CD4-positive, alpha-beta T cell treated with Interleukin-6 for 4 hours (primary cell): ENCODE results near the gene RNF183.
"Not testable (repeated sequence)": the region's sequence is repeated elsewhere in the genome, so short reads cannot be mapped to it uniquely, and the experiment has no call there.

Experiments used
- DNase-seq: peaks from one replicate; pipeline ENCODE4 v3.0.0-alpha.2; 2020; ENCODE audit warnings: mixed read lengths

Gene RNF183

GRCh38 chr9:113315231-113315630 is 12.1 kb upstream of the RNF183 start:
- no peak for DNase-seq

DNA sequence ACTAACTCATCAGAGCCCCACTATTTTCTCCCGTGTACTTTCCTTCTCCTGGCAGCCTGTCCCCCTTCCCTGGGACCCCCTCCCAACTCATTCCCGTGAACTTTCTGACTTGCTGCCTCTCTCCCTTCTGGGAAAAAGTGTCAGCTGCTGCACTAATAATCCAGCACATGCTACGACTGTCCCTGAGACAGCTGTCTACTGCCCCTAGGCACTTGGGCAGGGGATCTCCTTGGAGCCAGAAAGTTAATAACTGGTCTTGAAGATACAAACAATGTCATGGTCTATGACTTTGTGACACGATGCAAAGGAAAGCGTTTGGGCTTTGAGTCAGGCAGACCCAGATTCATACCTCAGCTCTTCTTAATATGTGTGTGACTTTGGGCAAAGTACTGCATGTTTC is 10.1 kb upstream of the RNF183 start:
- DNase-seq, result no peak

DNA sequence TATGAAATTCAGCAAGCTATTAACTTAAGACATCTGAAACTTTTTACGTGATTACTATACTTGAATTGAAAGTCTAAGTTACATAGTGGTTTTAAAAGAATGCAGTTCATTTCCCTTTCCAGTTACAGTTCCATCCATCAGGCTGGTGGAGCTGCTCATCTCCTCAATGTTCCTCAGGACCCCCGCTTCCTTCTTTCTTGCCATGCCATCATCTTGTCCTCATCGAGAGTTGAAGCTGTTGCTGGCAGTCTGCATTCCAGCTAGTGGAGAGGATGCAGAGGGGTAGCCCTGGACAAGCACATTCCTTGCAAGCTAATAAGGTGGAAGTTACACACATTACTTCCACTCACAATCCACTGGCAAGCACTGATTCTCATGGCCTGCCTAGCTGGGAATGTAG is 8.8 kb upstream of the RNF183 start:
- DNase-seq, result no peak

DNA sequence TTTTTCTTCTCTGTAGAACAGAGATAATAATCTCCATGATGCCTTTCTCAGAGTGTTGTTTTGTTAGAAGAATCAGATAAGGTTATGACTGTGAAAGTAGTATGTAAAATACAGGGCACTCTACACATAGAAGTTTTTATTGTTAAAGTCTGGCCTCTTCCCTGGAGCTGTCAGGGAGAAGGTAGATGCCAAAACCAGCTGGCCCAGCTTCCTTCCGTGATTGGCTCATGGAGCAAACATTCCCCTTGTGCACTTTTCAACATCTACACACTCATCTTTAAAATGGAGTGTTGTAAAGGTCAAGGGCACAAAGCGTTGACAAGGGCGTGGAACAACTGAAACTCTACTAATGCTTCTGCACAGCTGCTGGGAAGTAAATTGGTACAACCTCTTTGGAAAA is 7.4 kb upstream of the RNF183 start:
- no peak for DNase-seq

GRCh38 chr9:113309204-113309813 is 6.1 kb upstream of the RNF183 start:
- peak; percentile 40 for DNase-seq

GRCh38 chr9:113307396-113307975 is 4.3 kb upstream of the RNF183 start:
- DNase-seq, result no peak

DNA sequence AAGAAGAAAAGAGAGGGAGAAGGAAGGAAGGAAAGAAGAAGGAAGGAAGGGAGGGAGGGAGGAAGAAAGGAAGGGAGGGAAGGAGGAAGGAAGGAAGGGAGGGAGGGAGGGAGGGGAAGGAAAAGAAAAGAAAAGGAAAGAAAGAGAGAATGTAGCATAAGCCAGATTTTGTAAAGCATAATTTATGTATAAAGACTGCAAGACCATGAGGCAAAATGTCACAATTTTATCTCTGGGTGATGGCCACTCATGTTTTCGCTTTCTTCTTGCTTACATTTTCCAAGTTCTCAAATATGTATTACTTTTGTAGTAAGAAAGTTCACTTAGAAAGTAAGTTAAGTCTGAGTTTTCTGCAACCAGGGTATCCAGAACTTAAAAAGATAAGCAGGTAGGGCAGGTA is 3.4 kb upstream of the RNF183 start:
- no peak for DNase-seq

GRCh38 chr9:113301548-113301947 is 1.6 kb downstream of the RNF183 start:
- DNase-seq, result no peak

DNA sequence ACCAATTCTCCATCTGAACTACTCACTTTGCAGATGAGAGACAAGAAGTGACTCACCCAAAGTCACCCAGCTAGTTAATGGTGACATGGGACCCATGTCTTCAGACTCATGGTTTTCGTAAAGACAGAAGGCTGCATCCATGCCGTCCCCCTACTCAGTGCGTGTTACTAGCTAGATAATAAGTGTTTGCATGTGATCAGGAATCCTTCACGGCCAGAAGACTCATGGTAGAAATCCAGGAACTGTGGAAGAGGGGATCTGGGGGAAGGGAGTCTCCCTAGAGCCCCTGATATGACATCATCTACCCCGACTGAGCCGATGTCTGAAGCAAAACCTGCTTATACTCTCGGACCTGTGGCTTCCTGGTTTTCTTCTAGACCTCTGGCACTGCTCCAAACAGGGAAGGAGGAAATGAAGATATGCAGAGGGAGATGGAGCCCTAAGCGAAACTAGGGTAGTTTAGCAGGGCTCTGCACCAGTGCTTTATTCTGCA is 3.3 kb downstream of the RNF183 start:
- no peak for DNase-seq

- DNase-seq, result no peak
Measured at GRCh38 chr9:113298924-113299770, 4.0 kb downstream of the RNF183 start.

GRCh38 chr9:113298311-113298710 is 4.9 kb downstream of the RNF183 start:
- DNase-seq, result no peak

- DNase-seq, result no peak
Measured at GRCh38 chr9:113296796-113297558, 6.2 kb downstream of the RNF183 start.

GRCh38 chr9:113296247-113296646 is 6.9 kb downstream of the RNF183 start:
- not testable (repeated sequence) for DNase-seq

GRCh38 chr9:113293285-113293878 is 9.8 kb downstream of the RNF183 start:
- no peak for DNase-seq

GRCh38 chr9:113290052-113290607 is 13.0 kb downstream of the RNF183 start:
- DNase-seq, result no peak

DNA sequence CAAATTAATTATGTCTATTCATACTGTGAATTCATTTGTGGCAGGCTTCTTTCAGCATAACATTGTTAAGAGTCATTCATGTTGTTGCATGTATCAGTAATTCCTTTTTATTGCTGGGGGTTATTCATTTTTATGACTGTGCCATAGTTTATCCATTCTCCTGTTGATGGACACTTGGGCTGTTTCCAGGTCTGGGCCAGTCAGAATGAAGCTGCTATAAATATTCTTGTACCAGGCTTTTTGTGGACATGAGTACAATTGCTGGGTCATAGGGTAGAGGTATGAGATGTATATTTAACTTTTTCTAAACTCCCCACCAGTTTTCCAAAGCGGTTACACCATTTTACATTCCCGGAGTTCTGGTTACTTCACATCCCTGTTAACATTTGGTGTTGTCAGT is 14.1 kb downstream of the RNF183 start:
- DNase-seq, result no peak

DNA sequence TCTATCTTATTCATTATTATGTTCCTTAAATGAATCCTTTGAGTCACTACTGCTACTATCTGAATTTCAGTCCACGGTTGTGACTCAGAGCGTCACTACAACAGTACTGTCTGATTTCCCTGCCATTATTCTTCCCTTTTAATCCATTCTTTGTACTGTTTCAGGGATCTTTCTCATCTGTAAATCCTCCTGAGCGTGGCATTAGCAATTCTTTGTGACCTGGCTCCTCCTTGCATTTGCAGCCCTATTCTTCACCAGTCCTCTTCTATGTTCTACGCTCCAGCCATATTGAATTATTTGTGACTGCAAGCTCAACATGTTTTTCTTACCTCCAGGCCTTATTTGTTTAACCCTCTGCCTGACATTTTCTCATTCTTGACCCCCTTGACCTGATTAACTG is 21.8 kb downstream of the RNF183 start:
- no peak for DNase-seq

DNA sequence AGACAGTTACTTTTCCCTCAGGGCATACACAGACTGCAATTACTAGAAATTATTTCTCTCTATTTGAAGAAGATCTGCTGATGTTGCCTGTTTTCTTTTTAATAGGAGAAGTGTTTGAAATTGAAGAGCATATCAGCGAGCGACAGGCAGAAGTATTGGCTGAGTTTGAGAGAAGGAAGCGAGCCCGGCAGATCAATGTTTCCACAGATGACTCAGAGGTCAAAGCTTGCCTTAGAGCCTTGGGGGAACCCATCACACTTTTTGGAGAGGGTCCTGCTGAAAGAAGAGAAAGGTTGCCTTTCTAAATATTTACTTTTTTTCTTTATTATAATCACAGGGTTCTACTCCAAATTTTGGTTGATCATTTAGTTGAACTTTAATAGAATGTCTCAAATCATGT is 24.3 kb downstream of the RNF183 start:
- no peak for DNase-seq

DNA sequence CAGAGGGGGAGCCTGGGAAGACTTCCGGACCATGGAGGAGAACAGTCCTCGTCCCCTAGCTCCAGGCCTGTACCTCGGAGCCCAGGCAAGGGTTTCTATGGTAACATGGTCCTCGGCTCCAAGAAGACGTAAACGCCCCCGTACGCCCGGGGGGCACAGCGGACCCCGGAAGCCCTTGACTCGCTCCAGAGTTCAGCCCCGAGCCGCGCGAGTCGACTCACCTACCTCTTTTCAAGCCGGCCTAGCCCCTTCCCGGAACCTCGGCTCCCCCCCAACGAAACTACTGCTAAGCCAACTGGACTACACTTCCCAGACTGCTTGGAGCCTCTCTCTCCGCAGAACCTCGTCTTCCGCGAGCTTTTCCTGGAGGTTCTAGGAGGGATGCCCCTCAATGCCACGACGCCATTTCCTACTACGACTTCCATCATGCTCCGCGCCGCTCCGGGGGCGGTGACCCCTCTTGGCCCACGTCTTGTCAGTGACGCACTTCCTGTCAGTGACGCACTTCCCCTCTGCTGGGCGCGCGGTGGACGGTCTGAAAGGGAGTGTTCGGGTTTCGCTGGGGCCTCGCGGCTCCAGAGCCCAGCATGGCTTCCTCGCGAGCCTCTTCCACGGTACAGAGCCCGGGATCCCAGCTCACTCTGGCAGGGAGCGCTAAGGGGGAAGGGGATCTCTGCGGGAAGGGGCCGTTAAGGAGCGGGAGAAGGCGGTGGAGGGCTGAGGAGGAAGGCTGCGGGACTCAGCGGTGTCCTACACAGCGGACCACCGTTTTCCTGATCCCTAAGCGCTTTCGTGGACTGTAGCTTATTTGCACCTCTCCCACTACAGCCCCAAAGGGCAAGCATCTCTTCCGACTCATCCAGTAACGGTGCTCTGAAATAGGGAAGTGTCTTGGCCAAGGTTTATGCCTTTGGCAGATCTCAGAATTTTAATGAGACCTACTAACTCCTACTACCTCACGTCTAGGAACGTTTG is 27.7 kb downstream of the RNF183 start, which contains the start of the genes CDC26 and PRPF4:
TSS of gene CDC26 (minus strand) at position 416 of the 975 bp plus-strand sequence. CDS start 3,065 bp downstream, outside the sequence.
TSS of gene PRPF4 (plus strand) at position 502 of the 975 bp plus-strand sequence. CDS start at position 588, 86 bp downstream.
- peak; percentile 96 for DNase-seq

DNA sequence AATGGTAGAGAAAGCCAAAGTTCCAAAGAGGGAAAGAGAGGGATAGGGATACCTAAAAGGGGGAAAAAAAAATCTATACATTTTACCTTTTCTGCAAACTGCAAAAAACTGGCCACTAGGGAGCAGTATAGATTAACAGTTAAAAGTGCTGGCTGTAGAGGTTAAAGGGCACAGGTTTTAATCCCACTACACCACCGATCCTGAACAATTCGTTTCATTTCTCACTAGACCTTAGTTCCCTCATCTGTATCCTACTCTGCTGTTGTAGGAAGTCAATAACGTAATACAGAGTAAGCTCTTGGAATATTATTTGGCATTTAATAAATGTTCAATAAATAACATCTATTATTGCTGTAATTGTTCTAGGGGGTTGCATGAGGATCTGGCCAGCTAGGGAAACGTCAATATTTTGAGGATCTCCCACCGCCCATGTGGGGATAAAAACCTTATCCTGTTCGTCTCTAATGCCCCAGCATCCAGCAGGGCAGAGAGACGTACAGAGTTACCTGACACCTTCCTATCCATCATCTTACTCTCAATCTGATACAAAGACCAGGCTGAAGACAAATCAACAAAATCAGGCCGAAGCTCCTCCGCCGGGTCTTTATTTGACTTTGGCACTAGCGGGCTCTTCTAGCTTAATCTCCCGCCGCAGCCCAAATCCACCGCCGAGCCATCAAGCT is 28.6 kb downstream of the RNF183 start:
- DNase-seq, result peak; percentile 35
